HepG2 (cell line): ENCODE results near the gene INTS15. TPM values are rescaled to one million over a fixed set of nuclear protein-coding genes. Genes with fewer than 3 reads are reported as not detected.
A peak's percentile ranks its signal among the peaks of the same experiment; 100 is the strongest.

Source experiments
- AGO2 ChIP-seq: fragments of 200-400 bp; formaldehyde crosslinking; optimal IDR thresholded peaks from 2 replicates; pipeline ENCODE3; 2017; ENCODE audit warnings: mild to moderate bottlenecking, low read depth, low read length, moderate library complexity
- ARHGAP35 ChIP-seq: sonication (generic); formaldehyde crosslinking; IDR thresholded peaks from 2 replicates; pipeline ENCODE4 v1.9.0; 2022; ENCODE audit warnings: mild to moderate bottlenecking, inconsistent platforms, moderate library complexity, missing genetic modification reagents, borderline replicate concordance
- DR1 ChIP-seq: sonication (generic); formaldehyde crosslinking; IDR thresholded peaks from 2 replicates; pipeline ENCODE4 v1.8.0; 2021; ENCODE audit warnings: mild to moderate bottlenecking, missing genetic modification reagents, inconsistent platforms
- ELF3 ChIP-seq: IDR thresholded peaks from 2 replicates; pipeline ENCODE4 v1.6.1; 2016; ENCODE audit warnings: missing genetic modification reagents, missing compliant biosample characterization
- ESRRA ChIP-seq: sonication (generic); formaldehyde crosslinking; IDR thresholded peaks from 2 replicates; pipeline ENCODE4 v1.5.1; 2020; ENCODE audit warnings: mild to moderate bottlenecking, low read depth, missing genetic modification reagents
- HMG20B ChIP-seq: conservative IDR thresholded peaks from 2 replicates; pipeline ENCODE4 v1.6.1; 2016; ENCODE audit warnings: missing genetic modification reagents, missing compliant biosample characterization
- IKZF4 ChIP-seq: sonication (generic); formaldehyde crosslinking; IDR thresholded peaks from 2 replicates; pipeline ENCODE4 v1.5.1; 2020; ENCODE audit warnings: borderline replicate concordance, mild to moderate bottlenecking, low read depth, missing genetic modification reagents; ENCODE audit errors: not compliant biosample characterization
- MED1 ChIP-seq: sonication (generic); formaldehyde crosslinking; IDR thresholded peaks from 2 replicates; pipeline ENCODE4 v1.4.0; 2020; ENCODE audit warnings: missing genetic modification reagents
- MTA1 ChIP-seq: sonication (generic); formaldehyde crosslinking; IDR thresholded peaks from 2 replicates; pipeline ENCODE4 v1.4.0; 2020; ENCODE audit warnings: missing genetic modification reagents, mild to moderate bottlenecking, borderline replicate concordance
- NCOA2 ChIP-seq: sonication (generic); formaldehyde crosslinking; IDR thresholded peaks from 2 replicates; pipeline ENCODE4 v1.8.0; 2022; ENCODE audit warnings: inconsistent platforms
- REL ChIP-seq: sonication (generic); formaldehyde crosslinking; conservative IDR thresholded peaks from 2 replicates; pipeline ENCODE4 v1.8.0; 2022; ENCODE audit warnings: mild to moderate bottlenecking, missing genetic modification reagents, moderate library complexity
- REXO4 ChIP-seq: sonication (generic); formaldehyde crosslinking; IDR thresholded peaks from 2 replicates; pipeline ENCODE4 v1.8.0; 2022; ENCODE audit warnings: missing genetic modification reagents, mild to moderate bottlenecking, borderline replicate concordance
- RFX3 ChIP-seq: IDR thresholded peaks from 2 replicates; pipeline ENCODE4 v1.6.1; 2016; ENCODE audit warnings: missing biosample characterization, missing genetic modification reagents
- THAP11 ChIP-seq: IDR thresholded peaks from 2 replicates; pipeline ENCODE4 v1.6.1; 2016; ENCODE audit warnings: missing biosample characterization, missing genetic modification reagents
- XBP1 ChIP-seq: sonication (generic); formaldehyde crosslinking; IDR thresholded peaks from 2 replicates; pipeline ENCODE4 v1.5.0; 2020; ENCODE audit warnings: missing genetic modification reagents
- ZMAT3 ChIP-seq: sonication (generic); formaldehyde crosslinking; conservative IDR thresholded peaks from 2 replicates; pipeline ENCODE4 v1.7.0; 2021; ENCODE audit warnings: missing genetic modification reagents
- ZMYM4 ChIP-seq: sonication (generic); formaldehyde crosslinking; IDR thresholded peaks from 2 replicates; pipeline ENCODE4 v1.8.1; 2023; ENCODE audit warnings: mild to moderate bottlenecking, missing genetic modification reagents
- ZNF121 ChIP-seq: sonication (generic); formaldehyde crosslinking; IDR thresholded peaks from 2 replicates; pipeline ENCODE4 v1.5.0; 2020; ENCODE audit warnings: mild to moderate bottlenecking, missing genetic modification reagents
- ZNF274 ChIP-seq: sonication (generic); formaldehyde crosslinking; IDR thresholded peaks from 2 replicates; pipeline ENCODE4 v1.5.1; 2020; ENCODE audit warnings: mild to moderate bottlenecking, missing genetic modification reagents
- ZNF337 ChIP-seq: sonication (generic); formaldehyde crosslinking; IDR thresholded peaks from 2 replicates; pipeline ENCODE4 v1.5.1; 2020; ENCODE audit warnings: missing genetic modification reagents, low read depth, mild to moderate bottlenecking, borderline replicate concordance
- ZNF780A ChIP-seq: sonication (generic); formaldehyde crosslinking; IDR thresholded peaks from 2 replicates; pipeline ENCODE4 v1.8.0; 2022; ENCODE audit warnings: mild to moderate bottlenecking, missing genetic modification reagents, moderate library complexity
- ZSCAN9 ChIP-seq: IDR thresholded peaks from 2 replicates; pipeline ENCODE4 v1.6.1; 2016; ENCODE audit warnings: borderline replicate concordance
- polyA plus RNA-seq, 8 experiments: library from polyadenylated mRNA; depleted of rRNA in 3 of 8; stranded (reverse) in 7 of 8; unstranded in 1 of 8; fragments of >200 nt; fragmentation: Illumina TruSeq in 4 of 8; extraction: Trizol in 4 of 8; gene quantifications; 2 replicates each; pipeline versions ENCODE4 v1.2.1 to v1.2.3, GENCODE V29; 2011 to 2016; ENCODE audit warnings: low read depth in 4 of 8, missing spikeins in 1 of 8, mixed read lengths in 1 of 8; ENCODE audit not compliant: insufficient read depth in 1 of 8
- total RNA-seq, 5 experiments: library from RNA; depleted of rRNA; stranded (reverse); fragments of >200 nt; fragmentation: Illumina TruSeq; extraction: Trizol; gene quantifications; 2 replicates each; pipeline ENCODE4 v1.2.3, GENCODE V29; 2016; ENCODE audit warnings: low read depth in 1 of 5
- TF ChIP-seq, protein P1 (sequence below): IDR thresholded peaks from 2 replicates; pipeline ENCODE4 v1.6.1; 2016; ENCODE audit warnings: low read depth, borderline replicate concordance
- TF ChIP-seq, protein P2 (sequence below): sonication (generic); formaldehyde crosslinking; IDR thresholded peaks from 2 replicates; pipeline ENCODE4 v1.5.0; 2020; ENCODE audit warnings: mild to moderate bottlenecking, missing genetic modification reagents
- TF ChIP-seq, protein P3 (sequence below): sonication (generic); formaldehyde crosslinking; IDR thresholded peaks from 2 replicates; pipeline ENCODE4 v1.4.0; 2020; ENCODE audit warnings: low read depth, mild to moderate bottlenecking, missing genetic modification reagents
- TF ChIP-seq, protein P4 (sequence below): sonication (generic); formaldehyde crosslinking; IDR thresholded peaks from 2 replicates; pipeline ENCODE4 v1.8.0; 2022; ENCODE audit warnings: mild to moderate bottlenecking, missing genetic modification reagents, moderate library complexity

Gene INTS15
- total and polyA plus RNA-seq, 2 of the 13 experiments (the other 11 are each of a cell fraction or from before 2014, with no cell fraction given), result 16.3 to 25.7 TPM

DNA sequence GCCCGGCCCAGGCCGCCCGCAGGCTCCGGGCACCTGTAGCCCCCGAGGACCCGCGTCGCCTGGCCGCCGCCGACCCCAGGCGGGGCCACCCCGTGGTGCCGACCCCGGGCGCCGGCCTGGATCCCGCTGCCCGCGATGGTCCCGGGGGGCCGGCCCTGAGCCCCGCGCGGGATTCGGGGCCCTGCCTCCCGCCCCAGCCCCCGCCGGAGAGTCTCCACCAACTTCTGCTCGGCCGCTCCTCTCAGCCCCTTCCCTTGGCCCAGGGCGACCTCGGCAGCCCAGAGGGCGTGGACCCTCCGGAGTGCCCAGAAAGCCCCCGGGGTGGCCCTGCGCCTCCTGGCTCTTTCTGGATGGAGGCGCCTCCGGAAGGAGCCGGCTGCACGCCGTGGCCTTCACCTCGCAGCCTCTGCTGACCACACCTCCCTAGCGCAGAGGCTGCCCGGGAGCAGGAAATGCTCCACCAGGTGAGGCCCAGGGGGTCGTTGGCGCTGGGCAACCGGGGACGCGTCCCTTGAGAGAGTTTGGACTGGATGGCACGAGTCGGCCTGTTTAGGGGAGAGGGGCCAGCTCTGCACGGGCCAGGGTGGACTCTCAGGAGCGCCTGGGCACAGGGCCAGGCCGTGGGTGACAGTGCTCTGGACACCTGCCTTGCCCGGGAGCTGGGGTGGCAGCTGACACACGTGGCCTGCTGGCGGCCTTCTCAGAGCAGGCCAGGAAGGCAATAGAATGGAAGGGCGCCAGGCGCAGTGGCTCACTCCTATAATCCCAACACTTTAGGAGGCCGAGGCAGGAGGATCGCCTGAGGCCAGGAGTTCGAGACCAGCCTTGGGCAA lies 26.1 kb downstream of the INTS15 start (continued):
- TF ChIP-seq, protein P1, sequence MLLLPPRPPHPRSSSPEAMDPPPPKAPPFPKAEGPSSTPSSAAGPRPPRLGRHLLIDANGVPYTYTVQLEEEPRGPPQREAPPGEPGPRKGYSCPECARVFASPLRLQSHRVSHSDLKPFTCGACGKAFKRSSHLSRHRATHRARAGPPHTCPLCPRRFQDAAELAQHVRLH (CRISPR knock-in tag), result peak; percentile 25; the same call in 1 of the 2 replicates
- 0 out of 2 replicates have a peak, but pooled peaks have one; percentile 35 for TF ChIP-seq ZMAT3
- no peak; the same call in 1 of the 2 replicates for TF ChIP-seq HMG20B (CRISPR knock-in tag)
- no peak for TF ChIP-seq REXO4
- TF ChIP-seq, protein P2, sequence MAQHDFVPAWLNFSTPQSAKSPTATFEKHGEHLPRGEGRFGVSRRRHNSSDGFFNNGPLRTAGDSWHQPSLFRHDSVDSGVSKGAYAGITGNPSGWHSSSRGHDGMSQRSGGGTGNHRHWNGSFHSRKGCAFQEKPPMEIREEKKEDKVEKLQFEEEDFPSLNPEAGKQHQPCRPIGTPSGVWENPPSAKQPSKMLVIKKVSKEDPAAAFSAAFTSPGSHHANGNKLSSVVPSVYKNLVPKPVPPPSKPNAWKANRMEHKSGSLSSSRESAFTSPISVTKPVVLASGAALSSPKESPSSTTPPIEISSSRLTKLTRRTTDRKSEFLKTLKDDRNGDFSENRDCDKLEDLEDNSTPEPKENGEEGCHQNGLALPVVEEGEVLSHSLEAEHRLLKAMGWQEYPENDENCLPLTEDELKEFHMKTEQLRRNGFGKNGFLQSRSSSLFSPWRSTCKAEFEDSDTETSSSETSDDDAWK (CRISPR knock-in tag), result no peak
- peak; percentile 60 for TF ChIP-seq MED1
- TF ChIP-seq, protein P3, sequence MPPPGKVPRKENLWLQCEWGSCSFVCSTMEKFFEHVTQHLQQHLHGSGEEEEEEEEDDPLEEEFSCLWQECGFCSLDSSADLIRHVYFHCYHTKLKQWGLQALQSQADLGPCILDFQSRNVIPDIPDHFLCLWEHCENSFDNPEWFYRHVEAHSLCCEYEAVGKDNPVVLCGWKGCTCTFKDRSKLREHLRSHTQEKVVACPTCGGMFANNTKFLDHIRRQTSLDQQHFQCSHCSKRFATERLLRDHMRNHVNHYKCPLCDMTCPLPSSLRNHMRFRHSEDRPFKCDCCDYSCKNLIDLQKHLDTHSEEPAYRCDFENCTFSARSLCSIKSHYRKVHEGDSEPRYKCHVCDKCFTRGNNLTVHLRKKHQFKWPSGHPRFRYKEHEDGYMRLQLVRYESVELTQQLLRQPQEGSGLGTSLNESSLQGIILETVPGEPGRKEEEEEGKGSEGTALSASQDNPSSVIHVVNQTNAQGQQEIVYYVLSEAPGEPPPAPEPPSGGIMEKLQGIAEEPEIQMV (CRISPR knock-in tag), result no peak; the same call in 1 of the 2 replicates
- no peak for TF ChIP-seq ZNF337 (CRISPR knock-in tag)
- TF ChIP-seq RFX3 (CRISPR knock-in tag), result peak; percentile 45; the same call in 1 of the 2 replicates
- TF ChIP-seq ARHGAP35 (CRISPR knock-in tag), result no peak
- TF ChIP-seq IKZF4 (CRISPR knock-in tag), result peak; percentile 66
- 0 out of 2 replicates have a peak, but pooled peaks have one; percentile 44 for TF ChIP-seq ZMYM4 (CRISPR knock-in tag)
- no peak for TF ChIP-seq ESRRA (CRISPR knock-in tag)
- peak; percentile 56; the same call in 1 of the 2 replicates for TF ChIP-seq MTA1 (CRISPR knock-in tag)
- 0 out of 2 replicates have a peak, but pooled peaks have one; percentile 17 for TF ChIP-seq ZNF121 (CRISPR knock-in tag)
- no peak for TF ChIP-seq REL (CRISPR knock-in tag)
- peak; percentile 21 for TF ChIP-seq AGO2
- TF ChIP-seq, protein P4, sequence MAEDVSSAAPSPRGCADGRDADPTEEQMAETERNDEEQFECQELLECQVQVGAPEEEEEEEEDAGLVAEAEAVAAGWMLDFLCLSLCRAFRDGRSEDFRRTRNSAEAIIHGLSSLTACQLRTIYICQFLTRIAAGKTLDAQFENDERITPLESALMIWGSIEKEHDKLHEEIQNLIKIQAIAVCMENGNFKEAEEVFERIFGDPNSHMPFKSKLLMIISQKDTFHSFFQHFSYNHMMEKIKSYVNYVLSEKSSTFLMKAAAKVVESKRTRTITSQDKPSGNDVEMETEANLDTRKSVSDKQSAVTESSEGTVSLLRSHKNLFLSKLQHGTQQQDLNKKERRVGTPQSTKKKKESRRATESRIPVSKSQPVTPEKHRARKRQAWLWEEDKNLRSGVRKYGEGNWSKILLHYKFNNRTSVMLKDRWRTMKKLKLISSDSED (CRISPR knock-in tag), result no peak
- TF ChIP-seq ZNF274 (CRISPR knock-in tag), result no peak
- peak; percentile 20; the same call in 1 of the 2 replicates for TF ChIP-seq DR1 (CRISPR knock-in tag)
- TF ChIP-seq ZNF780A (CRISPR knock-in tag), result no peak
- peak; percentile 23; the same call in 1 of the 2 replicates for TF ChIP-seq NCOA2
- TF ChIP-seq ELF3, result peak; percentile 83
- peak; percentile 20; the same call in 1 of the 2 replicates for TF ChIP-seq ZSCAN9
- peak; percentile 42 for TF ChIP-seq THAP11 (CRISPR knock-in tag)
- TF ChIP-seq XBP1, result no peak
